ENCODE results near the gene CDK15.
A peak's percentile ranks its signal among the peaks of the same experiment; 100 is the strongest.
"Not testable (repeated sequence)": the region's sequence is repeated elsewhere in the genome, so short reads cannot be mapped to it uniquely, and the experiment has no call there.

Gene CDK15

DNA sequence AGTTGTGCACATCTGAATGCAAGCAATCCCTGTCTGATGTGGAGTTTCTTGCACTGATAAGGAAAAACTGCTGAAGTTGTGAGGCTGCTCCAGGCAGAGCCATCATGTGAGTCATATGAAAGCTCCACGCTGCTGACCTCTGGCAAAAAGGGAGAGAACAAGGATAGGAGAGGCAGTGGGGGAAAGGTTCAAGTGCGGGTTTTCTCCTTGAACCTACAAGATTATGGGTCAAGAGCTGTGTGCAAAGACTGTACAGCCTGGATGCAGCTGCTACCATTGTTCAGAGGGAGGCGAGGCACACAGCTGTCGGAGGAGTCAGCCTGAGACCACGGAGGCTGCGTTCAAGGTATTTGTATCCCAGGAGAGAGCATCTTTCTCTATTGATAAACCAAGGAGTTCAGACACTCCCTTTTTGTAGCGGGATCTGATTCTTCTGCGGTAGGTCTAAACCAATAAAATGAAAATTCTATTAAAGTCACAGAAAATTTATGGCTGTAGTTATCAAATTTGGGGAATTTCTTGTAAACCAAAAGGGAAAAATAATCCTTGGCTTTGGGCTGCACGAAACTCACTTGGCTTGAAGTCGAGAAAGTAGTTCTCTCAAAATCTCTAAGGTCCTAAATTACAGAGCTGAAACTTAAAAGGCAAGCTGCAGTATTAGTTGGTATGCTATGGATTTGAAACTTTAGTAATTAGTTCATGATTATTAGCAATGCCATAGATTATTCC lies at the start of gene CDK15:
TSS of gene CDK15 (plus strand) at position 96 of the 729 bp plus-strand sequence. CDS start at position 224, 128 bp downstream.
- no peak for DNase-seq

- no peak for DNase-seq
Observed at GRCh38 chr2:201758234-201758633, 48.1 kb upstream of the CDK15 start.

GRCh38 chr2:201758873-201759272 lies 47.5 kb upstream of the CDK15 start:
- DNase-seq, result no peak

DNA sequence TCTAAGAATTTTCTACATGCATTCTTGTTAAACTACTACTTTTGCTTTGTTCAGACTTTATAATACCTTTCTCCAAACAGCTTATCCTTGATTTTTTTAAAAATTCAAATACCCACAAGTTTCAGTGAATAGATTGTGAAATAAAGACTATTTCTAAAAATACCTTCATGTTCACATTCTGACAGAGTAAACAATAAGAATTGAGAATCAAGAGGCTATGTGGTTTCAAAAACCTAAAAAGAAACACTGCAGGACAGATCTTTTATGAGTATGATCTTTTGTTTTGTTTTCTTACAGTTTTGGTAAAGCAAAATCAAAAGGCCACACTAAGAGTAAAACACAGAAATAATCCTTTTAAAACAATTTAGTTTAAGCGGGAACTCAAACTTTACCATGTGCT lies 46.8 kb upstream of the CDK15 start:
- DNase-seq, result no peak

DNA sequence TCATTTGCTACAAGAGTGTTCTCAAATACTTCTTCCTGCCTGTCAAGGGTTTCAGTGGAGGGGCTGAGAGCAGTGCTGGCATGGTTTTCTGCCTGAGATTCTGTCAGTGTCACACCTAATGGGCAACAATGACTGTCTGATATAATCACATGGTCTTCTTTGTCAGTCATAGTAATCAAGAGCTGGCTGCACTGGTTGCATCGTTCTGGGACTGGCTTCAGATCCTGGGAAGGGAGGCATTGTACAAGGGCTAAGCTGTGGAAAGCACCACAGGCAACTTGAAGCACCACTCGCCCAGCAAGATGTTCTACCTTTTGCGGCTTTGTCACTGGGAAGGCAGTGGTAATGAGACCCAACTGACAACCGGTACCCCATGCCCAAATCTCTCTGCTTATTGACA lies 45.2 kb upstream of the CDK15 start:
- no peak for DNase-seq

DNA sequence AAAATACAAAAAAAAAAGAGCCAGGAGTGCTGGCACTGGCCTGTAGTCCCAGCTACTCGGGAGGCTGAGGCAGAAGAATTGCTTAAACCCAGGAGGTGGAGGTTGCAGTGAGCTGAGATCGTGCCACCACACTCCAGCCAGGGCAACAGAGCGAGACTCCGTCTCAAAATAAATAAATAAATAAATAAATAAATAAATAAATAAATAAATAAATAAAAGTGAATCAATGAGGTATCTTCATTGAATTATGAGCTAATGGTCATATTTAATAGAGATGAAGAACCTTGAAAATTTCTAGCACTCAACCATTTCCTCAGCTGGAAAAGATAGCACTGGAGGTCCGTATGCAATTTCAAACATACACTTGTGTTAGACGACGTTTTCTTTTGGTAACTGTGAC lies 41.9 kb upstream of the CDK15 start:
- DNase-seq, result not testable (repeated sequence)

- no peak for DNase-seq
Observed at GRCh38 chr2:201765799-201766198, 40.5 kb upstream of the CDK15 start.

GRCh38 chr2:201768918-201769317 lies 37.4 kb upstream of the CDK15 start:
- no peak for DNase-seq

GRCh38 chr2:201769666-201770373 lies 36.5 kb upstream of the CDK15 start:
- no peak for DNase-seq

DNA sequence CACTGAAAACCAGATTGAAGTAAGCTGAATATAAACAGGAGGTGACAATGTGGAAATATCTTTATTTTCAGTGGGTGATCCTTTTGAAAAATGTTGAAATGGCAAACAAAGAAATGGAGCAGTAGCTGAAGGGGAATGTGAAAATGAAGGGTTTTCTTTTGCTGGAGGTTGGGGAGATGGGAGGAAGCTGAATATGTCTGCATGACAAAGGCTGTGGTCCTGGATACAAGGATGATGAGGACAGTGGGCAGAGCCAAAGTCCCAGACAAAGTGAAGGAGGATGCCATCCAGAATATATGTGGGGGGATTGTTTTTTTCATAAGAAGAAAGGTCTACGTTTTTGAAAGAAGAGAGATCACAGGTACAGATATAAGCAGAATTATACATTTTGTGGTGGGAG lies 32.3 kb upstream of the CDK15 start:
- DNase-seq, result no peak

GRCh38 chr2:201774546-201774945 lies 31.8 kb upstream of the CDK15 start:
- no peak for DNase-seq

- no peak for DNase-seq
Observed at GRCh38 chr2:201775326-201775725, 31.0 kb upstream of the CDK15 start.

GRCh38 chr2:201777043-201777442 lies 29.3 kb upstream of the CDK15 start:
- DNase-seq, result no peak

GRCh38 chr2:201777869-201778268 lies 28.5 kb upstream of the CDK15 start:
- no peak for DNase-seq

- peak; percentile 26 for DNase-seq
Observed at GRCh38 chr2:201779901-201780673, 26.2 kb upstream of the CDK15 start.

DNA sequence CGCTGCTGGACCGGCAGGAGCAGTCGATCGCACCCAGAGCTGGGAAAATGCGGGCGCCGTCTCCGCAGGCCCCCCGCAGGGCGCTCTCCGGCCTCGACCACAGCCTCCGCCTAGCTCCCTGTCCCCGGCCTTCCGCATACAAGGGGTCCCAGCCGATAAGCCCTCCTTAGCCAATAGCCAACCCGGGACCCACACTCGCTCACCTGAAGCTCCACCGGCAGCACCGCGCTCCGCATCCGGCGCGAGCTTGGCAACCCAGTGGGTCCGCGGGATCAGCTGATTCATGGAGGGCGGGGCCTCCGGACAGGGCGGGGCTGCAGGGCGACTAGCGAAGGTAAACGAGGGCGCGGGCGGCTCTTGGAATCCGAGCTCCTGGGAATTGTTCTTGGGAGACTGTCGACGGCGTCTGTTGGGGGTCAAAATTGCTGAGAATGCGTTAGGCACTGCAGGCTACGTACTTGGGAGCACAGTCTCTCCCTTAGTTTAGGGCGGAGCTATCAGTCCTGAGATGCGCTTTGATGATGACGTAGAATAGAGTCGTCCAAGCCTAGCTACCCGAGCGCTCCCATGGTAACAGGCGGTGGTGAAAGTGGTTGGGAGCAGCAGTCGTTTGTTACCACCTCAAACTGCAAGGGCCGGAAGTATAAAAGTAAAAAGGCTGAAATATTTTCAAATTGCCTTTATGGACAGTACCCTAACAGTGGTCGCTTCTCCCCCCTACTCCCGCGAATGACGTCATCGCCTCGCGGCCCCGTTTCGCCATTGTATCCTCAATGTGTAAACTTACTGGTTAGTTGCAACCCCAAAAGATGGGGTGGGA lies 25.5 kb upstream of the CDK15 start, which contains the start of gene ALS2:
TSS of gene ALS2 (minus strand) at position 260 of the 820 bp plus-strand sequence. CDS start 12,048 bp downstream, outside the sequence.
- peak; percentile 99 for DNase-seq

DNA sequence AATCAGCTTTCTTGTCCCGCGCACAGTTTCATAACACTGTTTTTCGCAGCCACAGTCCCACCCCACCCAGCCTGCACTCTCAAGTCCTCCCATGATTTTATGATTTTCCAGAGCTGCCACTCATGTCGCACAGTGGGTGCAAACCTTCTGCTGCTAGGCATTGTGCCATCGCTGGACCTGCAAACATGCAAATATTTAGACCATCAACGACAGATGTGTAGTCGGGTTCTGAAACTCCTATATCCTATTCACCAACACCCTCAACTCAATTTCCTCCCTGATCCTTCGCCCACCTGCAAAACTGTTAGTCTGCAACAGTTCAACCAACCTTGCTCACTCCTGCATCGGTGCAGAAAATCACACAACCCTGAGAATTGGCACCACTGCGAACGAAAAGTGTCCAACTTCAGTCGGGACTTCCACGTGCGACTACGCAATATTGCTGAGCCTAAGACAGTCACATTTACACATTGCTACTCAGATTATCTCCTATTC lies 24.7 kb upstream of the CDK15 start:
- peak; percentile 16 for DNase-seq

GRCh38 chr2:201784563-201784962 lies 21.8 kb upstream of the CDK15 start:
- no peak for DNase-seq

- no peak for DNase-seq
Observed at GRCh38 chr2:201785135-201785534, 21.2 kb upstream of the CDK15 start.

- no peak for DNase-seq
Observed at GRCh38 chr2:201786471-201786870, 19.9 kb upstream of the CDK15 start.

DNA sequence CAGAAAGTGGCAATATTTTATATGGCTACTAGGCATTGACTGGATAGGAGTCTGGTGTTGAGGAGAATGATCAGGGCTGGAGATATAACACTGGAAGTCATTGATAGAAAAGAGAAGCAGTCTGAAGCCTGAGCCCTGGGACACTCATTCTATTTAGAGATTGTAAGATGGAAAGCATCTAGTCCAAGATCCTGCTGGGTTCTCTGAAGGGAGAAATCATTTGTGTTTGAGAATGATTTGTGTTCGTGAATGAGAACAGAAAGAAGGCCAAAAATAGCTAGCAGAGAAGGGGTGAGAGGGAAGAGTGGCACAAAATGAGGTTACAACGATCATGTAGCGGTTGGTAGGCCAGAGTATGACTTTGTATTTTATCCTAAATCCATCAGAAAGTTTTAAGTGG lies 18.0 kb upstream of the CDK15 start:
- DNase-seq, result no peak

GRCh38 chr2:201789395-201789794 lies 16.9 kb upstream of the CDK15 start:
- DNase-seq, result no peak

DNA sequence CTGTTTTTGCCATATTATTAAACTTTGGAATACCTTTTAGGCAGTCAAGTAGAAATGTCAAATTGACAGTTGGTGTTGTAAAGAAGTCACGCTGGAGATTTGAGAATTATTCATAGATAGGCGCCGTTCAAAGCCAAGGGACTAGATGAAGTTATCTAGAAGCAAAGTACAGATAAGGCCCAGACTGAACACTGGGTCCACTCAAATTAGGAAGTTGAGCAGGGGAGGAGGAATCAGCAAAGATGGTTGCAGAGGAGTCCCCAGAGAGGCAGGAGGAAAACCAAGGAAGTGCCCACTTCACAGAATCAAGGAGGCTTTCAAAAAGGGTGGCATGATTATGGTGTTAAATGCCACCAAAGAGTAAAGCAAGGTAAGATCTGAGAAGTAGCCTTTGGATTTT lies 16.0 kb upstream of the CDK15 start:
- no peak for DNase-seq
